Heart left ventricle (tissue), 16 donors: ENCODE data around the gene SLC35F3. TPM values are rescaled to one million over a fixed set of nuclear protein-coding genes. Genes with fewer than 3 reads are reported as not detected.

ENCODE experiments used
- ATAC-seq, 4 donors: fragments of 200-7000 bp; cut with Tn5 transposase; one replicate each; pipeline ENCODE4 v1.9.1; 2020 to 2022; ENCODE audit warnings: moderate library complexity in 4 of 4, mild to moderate bottlenecking in 3 of 4, moderate number of reproducible peaks in 1 of 4
- DNase-seq, 5 donors: peaks; one replicate each; pipeline ENCODE4 v3.0.0-alpha.2; 2020
- H3K27ac ChIP-seq, 12 donors: fragments of 200-600 bp; sonication (generic) in 4 of 12; one replicate each; pipeline versions ENCODE4 v1.5.0 to v1.8.0; 2016 to 2022; ENCODE audit warnings: mild to moderate bottlenecking in 2 of 12
- H3K27me3 ChIP-seq, 9 donors: fragments of 200-600 bp; sonication (generic) in 2 of 9; one replicate each; pipeline versions ENCODE4 v1.5.1 to v1.8.0; 2016 to 2022; ENCODE audit warnings: mild to moderate bottlenecking in 3 of 9
- H3K36me3 ChIP-seq, 9 donors: fragments of 200-600 bp; sonication (generic) in 2 of 9; one replicate each; pipeline versions ENCODE4 v1.5.0 to v1.8.0; 2018 to 2022; ENCODE audit warnings: mild to moderate bottlenecking in 2 of 9
- H3K4me1 ChIP-seq, 12 donors: fragments of 200-600 bp; sonication (generic) in 4 of 12; one replicate each; pipeline versions ENCODE4 v1.5.0 to v1.8.0; 2016 to 2022; ENCODE audit warnings: mild to moderate bottlenecking in 3 of 12
- H3K4me3 ChIP-seq, 12 donors: fragments of 200-600 bp; sonication (generic) in 4 of 12; one replicate each; pipeline versions ENCODE4 v1.5.0 to v1.8.0; 2017 to 2022; ENCODE audit warnings: mild to moderate bottlenecking in 9 of 12, moderate library complexity in 4 of 12
- H3K9me3 ChIP-seq, 12 donors: fragments of 200-600 bp; sonication (generic) in 4 of 12; one replicate each; pipeline versions ENCODE4 v1.5.0 to v1.8.0; 2016 to 2022; ENCODE audit warnings: mild to moderate bottlenecking in 1 of 12
- CTCF ChIP-seq, 12 donors: fragments of 200-600 bp; sonication (generic) in 4 of 12; IDR thresholded peaks; one replicate each; pipeline versions ENCODE4 v1.5.0 to v1.8.0; 2018 to 2022; ENCODE audit warnings: antibody characterized with exemption in 12 of 12, mild to moderate bottlenecking in 5 of 12
- POLR2A ChIP-seq, 2 donors: fragments of 450-650 bp; IDR thresholded peaks; one replicate each; pipeline ENCODE4 v1.6.1; 2017; ENCODE audit warnings: antibody characterized with exemption in 2 of 2, mild to moderate bottlenecking in 2 of 2, moderate library complexity in 2 of 2
- WGBS, 4 donors: extraction: QIAGEN DNeasy Blood & Tissue Kit in 2 of 4; methylation state at CpG; one replicate each; pipeline versions ENCODE4 v1.1.5 to v1.1.7; 2013 to 2018; 5-methylcytosine and 5-hydroxymethylcytosine counted together
- intact Hi-C, 10 donors: fragments of 100-400 bp; cut with DNase I; formaldehyde crosslinking; loops; one replicate each; pipeline versions ENCODE4 v1.11.1 to v1.14.2; 2022
- polyA plus RNA-seq, 2 donors: library from polyadenylated mRNA; stranded (reverse); fragments of 200-250 nt; gene quantifications; one replicate each; pipeline ENCODE4 v1.2.3, GENCODE V29; 2013
- total RNA-seq, 9 donors: library from RNA; depleted of rRNA in 2 of 9; stranded (reverse); fragments of >200 nt in 2 of 9; fragmentation: NEBNext Ultra II Directional in 3 of 9; extraction: Animal tissue kit (Norgen Biotek cat#: 25700) in 3 of 9; gene quantifications; one replicate each; pipeline versions ENCODE4 v1.1.0 to v1.2.4, GENCODE V29; 2016 to 2023
- donor health status: ischemic (EF 13 %, LVEDD 7.1; RV severe dilation, severe dysfunction).
- donor health status: healthy with polysubstance abuse.
- donor health status: DM: no; HTN: yes; CAD: no.
- donor health status: DM: no; HTN: no; CAD: no.
- donor health status: ischemic (EF 25% LVEDD 6.9; RV normal size, moderate dysfunction).
- donor health status: ischemic (EF 25% LVEDD 5.7; RV mildly dilated, moderate dysfunction).
- donor health status: healthy.
- donor health status: DM: yes; HTN: yes; CAD: no.
- donor health status: ischemic (EF 35%, LVEDD 5.7; RV mildly dilated, moderate dysfunction).
- donor health status: nonischemic (EF 11% LVEDD 7.7; RV severe dilation, severe dysfunction).
- donor health status: DM: yes; HTN: yes; CAD: no.
- donor health status: PGD.
- donor health status: ischemic (EF 29% LVEDD 5.4; RV normal size, mild dysfunction).
- donor health status: nonischemic (EF 23%, LVEDD 6.1; RV moderate dilation, normal function).

SLC35F3 gene
- total and polyA plus RNA-seq, 11 donors: 0.03 to 0.11 (median 0.11) TPM; not detected in 8

- DNase-seq: no peak
- intact Hi-C loops: no loop called here
- Histone ChIP-seq H3K27ac (no peak overlapping the region), H3K36me3 (no peaks in the 10 kb centered on the region), H3K9me3 (peaks cover 0 to 59% (median 15%) of the 10 kb centered on the region in 12 donors), H3K4me3 (no peak overlapping the region), H3K4me1 (no peaks in the 10 kb centered on the region), H3K27me3 (no peaks in the 10 kb centered on the region)
- 77 to 92% (median 84%) methylated on average over 2 of the region's 2 CpGs for WGBS, 4 donors
- no peak for ATAC-seq
- TF ChIP-seq CTCF (IDR thresholded peaks at IDR 0.05) (no peak), POLR2A (IDR thresholded peaks at IDR 0.05) (no peak)
These were observed 436.1 kb downstream of the SLC35F3 start for GRCh38 chr1:234340528-234340927.

- no peak overlapping the region for H3K4me3 ChIP-seq
- peaks cover 0 to 36% (median 7%) of the 10 kb centered on the region in 12 donors for H3K9me3 ChIP-seq
- TF ChIP-seq CTCF (IDR thresholded peaks at IDR 0.05) (no peak), POLR2A (IDR thresholded peaks at IDR 0.05) (no peak)
- no peaks in the 10 kb centered on the region for H3K4me1 ChIP-seq
- 73 to 89% (median 80%) methylated on average over 5 of the region's 5 CpGs for WGBS, 4 donors
- DNase-seq (no peak), ATAC-seq (no peak)
- H3K36me3 ChIP-seq: no peaks in the 10 kb centered on the region
- no peaks in the 10 kb centered on the region for H3K27me3 ChIP-seq
- no peak overlapping the region for H3K27ac ChIP-seq
- intact Hi-C loops: no loop called here
These were observed 438.3 kb downstream of the SLC35F3 start for GRCh38 chr1:234342774-234343173.

DNA sequence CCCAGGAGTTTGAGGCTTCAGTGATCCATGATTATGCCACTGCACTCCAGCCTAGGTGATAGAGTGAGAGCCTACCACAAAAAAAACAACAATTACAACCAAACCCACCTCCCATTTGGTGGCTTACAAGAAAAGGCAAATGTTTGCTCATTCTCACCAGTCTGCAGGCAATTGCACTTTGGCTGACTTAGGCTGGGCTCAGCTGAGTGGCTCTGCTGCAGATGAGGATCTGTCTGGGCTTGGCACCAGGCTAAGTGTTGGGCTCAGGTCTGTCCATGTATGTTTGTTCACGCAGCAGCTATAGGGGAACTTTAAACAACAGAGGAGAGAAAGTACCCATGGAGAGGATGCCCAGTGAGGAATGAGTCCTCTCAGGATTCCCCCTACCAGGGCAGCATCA is 440.8 kb downstream of the SLC35F3 start:
- no peak for DNase-seq

DNA sequence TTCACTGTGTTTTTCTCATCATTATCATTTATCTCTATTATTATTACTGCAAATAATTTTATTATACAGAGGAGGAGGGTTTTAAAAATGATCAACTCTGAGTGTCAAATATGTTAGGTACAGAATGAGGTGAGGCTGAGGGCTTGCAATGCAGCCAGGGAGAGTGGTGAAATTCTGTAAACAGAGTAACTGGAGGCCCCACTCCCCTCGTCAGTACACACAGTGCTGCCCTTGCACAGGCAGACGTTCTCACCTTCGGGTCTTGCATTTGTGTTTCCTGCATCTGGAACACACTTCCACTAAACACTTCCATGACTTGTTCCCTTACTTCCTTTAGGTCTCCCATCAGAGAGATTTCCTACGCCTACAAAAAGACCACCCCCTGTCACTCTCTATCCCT is 444.5 kb downstream of the SLC35F3 start:
- H3K4me1 ChIP-seq: no peaks in the 10 kb centered on the region
- 47 to 65% (median 54%) methylated on average over 4 of the region's 4 CpGs for WGBS, 4 donors
- ATAC-seq: no peak
- no peak overlapping the region for H3K4me3 ChIP-seq
- no peak overlapping the region for H3K27ac ChIP-seq
- no peak for TF ChIP-seq CTCF (IDR thresholded peaks at IDR 0.05)
- no peak for TF ChIP-seq POLR2A (IDR thresholded peaks at IDR 0.05)
- intact Hi-C loops: loop anchor here in 1 of 10 donors (2.0 kb wide), 1 partner anchor 46 kb away; no protein-coding TSS in a partner anchor
- H3K36me3 ChIP-seq: no peaks in the 10 kb centered on the region
- peaks cover 0 to 9% (median 0%) of the 10 kb centered on the region in 12 donors for H3K9me3 ChIP-seq
- DNase-seq: no peak
- H3K27me3 ChIP-seq: peaks cover 0 to 18% (median 0%) of the 10 kb centered on the region in 9 donors

More for the DNA sequence above, 440.8 kb downstream of the SLC35F3 start:
- H3K9me3 ChIP-seq: peaks cover 0 to 13% (median 0%) of the 10 kb centered on the region in 12 donors
- no peak for ATAC-seq
- H3K27me3 ChIP-seq: peaks cover 0 to 18% (median 0%) of the 10 kb centered on the region in 9 donors
- WGBS, 4 donors: 88 to 100% (median 98%) methylated on average over 1 of the region's 1 CpG
- TF ChIP-seq POLR2A (IDR thresholded peaks at IDR 0.05) (no peak), CTCF (IDR thresholded peaks at IDR 0.05) (no peak)
- no peak overlapping the region for H3K4me3 ChIP-seq
- H3K4me1 ChIP-seq: no peaks in the 10 kb centered on the region
- H3K27ac ChIP-seq: no peak overlapping the region
- intact Hi-C loops: no loop called here
- H3K36me3 ChIP-seq: no peaks in the 10 kb centered on the region
